Activated CD8-positive, alpha-beta T cell treated with anti-CD3 and anti-CD28 coated beads for 36 hours (primary cell): ENCODE results near the gene P3H3. TPM values are rescaled to one million over a fixed set of nuclear protein-coding genes. Genes with fewer than 3 reads are reported as not detected.

Experiments used
- ATAC-seq: fragments of 200-7000 bp; cut with Tn5 transposase; one replicate; pipeline ENCODE4 v1.10.0; 2021; ENCODE audit warnings: mild to moderate bottlenecking, moderate library complexity
- CTCF ChIA-PET: fragments of 350-600 bp; sonication (Branson Sonifier 250); formaldehyde crosslinking; loops from one replicate; lab custom pipeline; 2021; ENCODE audit warnings: antibody characterized with exemption; lab: Charles Lee
- POLR2A ChIA-PET: fragments of 350-600 bp; sonication (Branson Sonifier 250); formaldehyde crosslinking; loops from one replicate; lab custom pipeline; 2021; ENCODE audit warnings: antibody characterized with exemption; lab: Charles Lee
- DNase-seq: peaks from one replicate; pipeline ENCODE4 v3.0.0-alpha.2; 2020
- H3K27ac Mint-ChIP-seq: one replicate; pipeline ENCODE4 v1.8.0; 2021; ENCODE audit warnings: mild to moderate bottlenecking, mixed read lengths
- H3K27me3 Mint-ChIP-seq: one replicate; pipeline ENCODE4 v1.8.0; 2021; ENCODE audit warnings: mixed read lengths
- H3K36me3 Mint-ChIP-seq: one replicate; pipeline ENCODE4 v1.8.0; 2021; ENCODE audit warnings: low read depth, mixed read lengths
- H3K4me1 Mint-ChIP-seq: one replicate; pipeline ENCODE4 v1.8.0; 2021; ENCODE audit warnings: low read depth, mixed read lengths
- H3K4me3 Mint-ChIP-seq: one replicate; pipeline ENCODE4 v1.8.0; 2021; ENCODE audit warnings: mild to moderate bottlenecking, moderate library complexity, mixed read lengths
- H3K9me3 Mint-ChIP-seq: one replicate; pipeline ENCODE4 v1.8.0; 2021; ENCODE audit warnings: mixed read lengths
- CTCF ChIP-seq: fragments of 200-600 bp; IDR thresholded peaks from one replicate; pipeline ENCODE4 v1.8.0; 2022; ENCODE audit warnings: antibody characterized with exemption, mild to moderate bottlenecking
- intact Hi-C: fragments of 100-400 bp; cut with micrococcal nuclease; formaldehyde crosslinking; loops from one replicate; pipeline ENCODE4 v1.10.0; 2022
- total RNA-seq, 2 experiments: library from RNA; stranded (reverse); gene quantifications; one replicate each; pipeline ENCODE4 v1.2.3, GENCODE V29; 2021

The P3H3 gene
- total RNA-seq, 2 experiments from 2014 or later: 2.1 to 2.3 TPM

GRCh38 chr12:6830999-6831398 lies 2.8 kb downstream of the P3H3 start:
- H3K4me3 Mint-ChIP-seq: no peak overlapping the region
- no peaks in the 10 kb centered on the region for H3K36me3 Mint-ChIP-seq
- peaks cover 28% of the 10 kb centered on the region for H3K4me1 Mint-ChIP-seq
- intact Hi-C loops: no loop called here
- CTCF ChIA-PET: interaction anchor here (0.9 to 17.9 kb wide), 8 partner anchors 14 to 147 kb away, joined by 3 to 341 read pairs (median 4); partner anchors contain the start of genes CDCA3, MLF2, SPSB2 and USP5
- ATAC-seq (no peak), DNase-seq (no peak)
- no peak overlapping the region for H3K27ac Mint-ChIP-seq
- peaks cover 36% of the 10 kb centered on the region for H3K27me3 Mint-ChIP-seq
- H3K9me3 Mint-ChIP-seq: no peaks in the 10 kb centered on the region
- no peak for TF ChIP-seq CTCF
- POLR2A ChIA-PET: interaction anchor here (1.1 to 1.5 kb wide), 3 partner anchors 21 to 142 kb away, joined by 3 to 5 read pairs (median 4); partner anchors contain the start of genes TPI1, USP5 and ZNF384

- H3K9me3 Mint-ChIP-seq: no peaks in the 10 kb centered on the region
- ATAC-seq: no peak
- TF ChIP-seq CTCF: no peak
- H3K4me3 Mint-ChIP-seq: no peak overlapping the region
- intact Hi-C loops: no loop called here
- ChIA-PET POLR2A (interaction anchor here (1.5 kb wide), 1 partner anchor 142 kb away, joined by 4 read pairs; the partner anchor contains the start of gene ZNF384), CTCF (interaction anchor here (1.0 to 17.9 kb wide), 8 partner anchors 12 to 75 kb away, joined by 3 to 341 read pairs (median 4); partner anchors contain the start of genes CDCA3, MLF2 and USP5)
- H3K27ac Mint-ChIP-seq: no peak overlapping the region
- peaks cover 31% of the 10 kb centered on the region for H3K27me3 Mint-ChIP-seq
- no peaks in the 10 kb centered on the region for H3K36me3 Mint-ChIP-seq
- H3K4me1 Mint-ChIP-seq: peaks cover 28% of the 10 kb centered on the region
- no peak for DNase-seq
These were observed 3.3 kb downstream of the P3H3 start for GRCh38 chr12:6831450-6831995.

- DNase-seq: no peak
- Mint-ChIP-seq H3K27me3 (peaks cover 25% of the 10 kb centered on the region), H3K36me3 (no peaks in the 10 kb centered on the region), H3K9me3 (no peaks in the 10 kb centered on the region), H3K27ac (no peak overlapping the region), H3K4me3 (no peak overlapping the region), H3K4me1 (peaks cover 28% of the 10 kb centered on the region)
- intact Hi-C loops: no loop called here
- POLR2A ChIA-PET: interaction anchor here (1.5 kb wide), 1 partner anchor 143 kb away, joined by 4 read pairs; the partner anchor contains the start of gene ZNF384
- CTCF ChIA-PET: interaction anchor here (1.0 to 17.9 kb wide), 8 partner anchors 11 to 76 kb away, joined by 3 to 341 read pairs (median 3); partner anchors contain the start of genes CDCA3, MLF2, SPSB2 and USP5
- TF ChIP-seq CTCF: no peak
- no peak for ATAC-seq
These were observed 3.9 kb downstream of the P3H3 start for GRCh38 chr12:6832125-6832524.

GRCh38 chr12:6833189-6833890 lies 5.1 kb downstream of the P3H3 start:
- CTCF ChIA-PET: interaction anchor here (0.9 to 17.9 kb wide), 13 partner anchors 8 to 215 kb away, joined by 3 to 341 read pairs (median 4); partner anchors contain the start of genes CDCA3, GPR162, MLF2 and PTMS

More at GRCh38 chr12:6833189-6833890, 5.1 kb downstream of the P3H3 start:
- H3K27ac Mint-ChIP-seq: no peak overlapping the region
- intact Hi-C loops: no loop called here
- DNase-seq (no peak), ATAC-seq (no peak)
- no peak for TF ChIP-seq CTCF
- H3K27me3 Mint-ChIP-seq: peaks cover 18% of the 10 kb centered on the region
- no peaks in the 10 kb centered on the region for H3K36me3 Mint-ChIP-seq
- no peaks in the 10 kb centered on the region for H3K9me3 Mint-ChIP-seq
- peaks cover 20% of the 10 kb centered on the region for H3K4me1 Mint-ChIP-seq
- H3K4me3 Mint-ChIP-seq: no peak overlapping the region
- POLR2A ChIA-PET: interaction anchor here (0.6 to 1.6 kb wide), 4 partner anchors 9 to 38 kb away, joined by 3 to 7 read pairs (median 4); partner anchors contain the start of gene TPI1
